ENCODE results near the gene IPCEF1. TPM values are rescaled to one million over a fixed set of nuclear protein-coding genes. Genes with fewer than 3 reads are reported as not detected.

Gene IPCEF1
- polyA plus RNA-seq, 3 donors, result 14.7 to 29.7 (median 16.5) TPM

- H3K79me2 ChIP-seq (ENCODE audit: insufficient read depth, low read length), result peaks cover 97% of the 10 kb centered on the region
- no peaks in the 10 kb centered on the region for H3K27me3 ChIP-seq (ENCODE audit: control insufficient read depth in 2 of 2, insufficient read depth in 2 of 2, low read length in 2 of 2)
- peak overlapping the region in 1 of 2 donors; percentile 34 for H3K27ac ChIP-seq (ENCODE audit: low read depth in 1 of 2, low read length in 2 of 2)
- TF ChIP-seq CTCF (IDR thresholded peaks at IDR 0.05), result no peak
- H3K27ac Mint-ChIP-seq, result peak overlapping the region in 1 of 7 donors; percentile 51
- H3K36me3 Mint-ChIP-seq, result peaks cover 22 to 39% of the 10 kb centered on the region in 2 donors
- peaks cover 6 to 9% of the 10 kb centered on the region in 2 donors for H3K9me3 ChIP-seq (replicated peaks in 1 of 2; ENCODE audit: control insufficient read depth in 1 of 2, insufficient read depth in 1 of 2, low read length in 2 of 2)
- H3K9ac ChIP-seq (ENCODE audit: insufficient read depth, low read length, poor library complexity, severe bottlenecking), result no peak overlapping the region
- no peak overlapping the region for H3K4me3 Mint-ChIP-seq
- no peak for DNase-seq
- peaks cover 53% of the 10 kb centered on the region for H3K4me1 Mint-ChIP-seq
- H3K36me3 ChIP-seq (replicated peaks in 1 of 2; ENCODE audit: control insufficient read depth in 1 of 2, insufficient read depth in 2 of 2, low read length in 2 of 2), result peaks cover 13 to 24% of the 10 kb centered on the region in 2 donors
- no peak overlapping the region for H3K4me3 ChIP-seq (replicated peaks in 1 of 3; ENCODE audit: low read depth in 2 of 3, low read length in 3 of 3)
- peaks cover 45% of the 10 kb centered on the region for H4K20me1 ChIP-seq (ENCODE audit: insufficient read depth, low read length)
- H2AFZ ChIP-seq (ENCODE audit: insufficient read depth, low read depth, low read length, poor library complexity, severe bottlenecking), result no peak overlapping the region
- H3K27me3 Mint-ChIP-seq (ENCODE audit: low read depth in 3 of 3), result no peaks in the 10 kb centered on the region
- no peak overlapping the region for H3K4me2 ChIP-seq (replicated peaks; ENCODE audit: extremely low read depth, low read length, poor library complexity, severe bottlenecking)
- intact Hi-C loops (cut with micrococcal nuclease), result loop anchor here (5.0 to 10.0 kb wide), 2 partner anchors 198 to 215 kb away; no protein-coding TSS in a partner anchor
- peaks cover 39 to 47% of the 10 kb centered on the region in 2 donors for H3K4me1 ChIP-seq (ENCODE audit: control insufficient read depth in 1 of 2, insufficient read depth in 2 of 2, low read length in 2 of 2)
- WGBS (ENCODE audit: insufficient coverage), result no CpG with 5 or more reads among the region's 3 CpGs
- H3K9me3 Mint-ChIP-seq, result peaks cover 7 to 16% (median 10%) of the 10 kb centered on the region in 7 donors
Observed at GRCh38 chr6:154350293-154350692, 6.3 kb downstream of the IPCEF1 start.

- peaks cover 26 to 40% of the 10 kb centered on the region in 2 donors for H3K36me3 Mint-ChIP-seq
- peak overlapping the region in 1 of 7 donors; percentile 56 for H3K27ac Mint-ChIP-seq
- WGBS (ENCODE audit: insufficient coverage), result no CpG with 5 or more reads among the region's 6 CpGs
- peaks cover 6 to 9% of the 10 kb centered on the region in 2 donors for H3K9me3 ChIP-seq (replicated peaks in 1 of 2; ENCODE audit: control insufficient read depth in 1 of 2, insufficient read depth in 1 of 2, low read length in 2 of 2)
- H3K27me3 ChIP-seq (ENCODE audit: control insufficient read depth in 2 of 2, insufficient read depth in 2 of 2, low read length in 2 of 2), result no peaks in the 10 kb centered on the region
- intact Hi-C loops (cut with micrococcal nuclease), result no loop called here
- H3K4me3 ChIP-seq (replicated peaks in 1 of 3; ENCODE audit: low read depth in 2 of 3, low read length in 3 of 3), result no peak overlapping the region
- H2AFZ ChIP-seq (ENCODE audit: insufficient read depth, low read depth, low read length, poor library complexity, severe bottlenecking), result no peak overlapping the region
- H4K20me1 ChIP-seq (ENCODE audit: insufficient read depth, low read length), result peaks cover 41% of the 10 kb centered on the region
- peaks cover 7 to 12% (median 10%) of the 10 kb centered on the region in 7 donors for H3K9me3 Mint-ChIP-seq
- H3K79me2 ChIP-seq (ENCODE audit: insufficient read depth, low read length), result peaks cover 100% of the 10 kb centered on the region
- no peak overlapping the region for H3K4me3 Mint-ChIP-seq
- no peak for TF ChIP-seq CTCF (IDR thresholded peaks at IDR 0.05)
- H3K4me1 ChIP-seq (ENCODE audit: control insufficient read depth in 1 of 2, insufficient read depth in 2 of 2, low read length in 2 of 2), result peaks cover 31 to 46% of the 10 kb centered on the region in 2 donors
- H3K4me1 Mint-ChIP-seq, result peaks cover 49% of the 10 kb centered on the region
- no peak overlapping the region for H3K4me2 ChIP-seq (replicated peaks; ENCODE audit: extremely low read depth, low read length, poor library complexity, severe bottlenecking)
- peaks cover 19 to 28% of the 10 kb centered on the region in 2 donors for H3K36me3 ChIP-seq (replicated peaks in 1 of 2; ENCODE audit: control insufficient read depth in 1 of 2, insufficient read depth in 2 of 2, low read length in 2 of 2)
- DNase-seq, result no peak
- peak overlapping the region in 1 of 2 donors; percentile 23 for H3K27ac ChIP-seq (ENCODE audit: low read depth in 1 of 2, low read length in 2 of 2)
- no peak overlapping the region for H3K9ac ChIP-seq (ENCODE audit: insufficient read depth, low read length, poor library complexity, severe bottlenecking)
- H3K27me3 Mint-ChIP-seq (ENCODE audit: low read depth in 3 of 3), result no peaks in the 10 kb centered on the region
Observed at GRCh38 chr6:154347981-154348380, 8.6 kb downstream of the IPCEF1 start.

Measured in CD14-positive monocyte (primary cell).